GM12891 (cell line): ENCODE data around the gene TEAD3.

Experiments
- POLR2A ChIP-seq: IDR thresholded peaks from 2 replicates; pipeline ENCODE4 v1.6.1; 2011; ENCODE audit warnings: low read depth, low read length, control low read depth
- POLR2AphosphoS5 ChIP-seq: IDR thresholded peaks from 2 replicates; pipeline ENCODE4 v1.6.1; 2011; ENCODE audit warnings: low read depth, low read length, control low read depth
- SPI1 ChIP-seq: IDR thresholded peaks from 2 replicates; pipeline ENCODE4 v1.6.1; 2011; ENCODE audit warnings: low read depth, low read length, control low read depth
- TAF1 ChIP-seq: IDR thresholded peaks from 2 replicates; pipeline ENCODE4 v1.6.1; 2011; ENCODE audit warnings: low read depth, low read length, control low read depth

- TF ChIP-seq POLR2A (no peak), TAF1 (no peak), POLR2AphosphoS5 (no peak), SPI1 (no peak)
Observed at GRCh38 chr6:35506536-35506935, 9.7 kb upstream of the TEAD3 start.
